Upper lobe of left lung (tissue), 6 donors: Measurements from ENCODE around the gene ZKSCAN8. TPM values are rescaled to one million over a fixed set of nuclear protein-coding genes. Genes with fewer than 3 reads are reported as not detected.

Source experiments
- ATAC-seq, 2 donors: fragments of 200-7000 bp; cut with Tn5 transposase; one replicate each; pipeline ENCODE4 v1.9.1; 2022; ENCODE audit warnings: mild to moderate bottlenecking in 2 of 2, moderate library complexity in 2 of 2; ENCODE audit not compliant: low FRiP score in 2 of 2
- DNase-seq, 2 donors: peaks; one replicate each; pipeline ENCODE4 v3.0.0-alpha.2; 2019 to 2020
- H3K27ac ChIP-seq, 4 donors: fragments of 200-600 bp; sonication (generic); one replicate each; pipeline ENCODE4 v1.5.1; 2016 to 2019
- H3K27me3 ChIP-seq, 4 donors: fragments of 200-600 bp; sonication (generic); one replicate each; pipeline ENCODE4 v1.5.1; 2017 to 2019
- H3K36me3 ChIP-seq, 4 donors: fragments of 200-600 bp; sonication (generic); one replicate each; pipeline ENCODE4 v1.5.1; 2016 to 2019
- H3K4me1 ChIP-seq, 4 donors: fragments of 200-600 bp; sonication (generic); one replicate each; pipeline ENCODE4 v1.5.1; 2018 to 2019
- H3K4me3 ChIP-seq, 4 donors: fragments of 200-600 bp; sonication (generic); one replicate each; pipeline ENCODE4 v1.5.1; 2017 to 2019; ENCODE audit warnings: mild to moderate bottlenecking in 2 of 4, moderate library complexity in 1 of 4
- H3K9me3 ChIP-seq, 4 donors: fragments of 200-600 bp; sonication (generic); one replicate each; pipeline ENCODE4 v1.5.1; 2018 to 2019
- CTCF ChIP-seq, 6 experiments: fragments of 450-650 bp in 4 of 6; fragments of 200-600 bp in 2 of 6; sonication (generic) in 2 of 6; IDR thresholded peaks; one replicate each; pipeline ENCODE4 v1.5.1; 2016 to 2019; ENCODE audit warnings: antibody characterized with exemption in 6 of 6
- EP300 ChIP-seq, 4 donors: sonication (generic); formaldehyde crosslinking; IDR thresholded peaks; one replicate each; pipeline ENCODE4 v1.5.1; 2017; ENCODE audit warnings: antibody characterized with exemption in 4 of 4, control low read depth in 2 of 4
- POLR2A ChIP-seq, 4 donors: fragments of 450-650 bp; IDR thresholded peaks; one replicate each; pipeline ENCODE4 v1.5.1; 2016 to 2017; ENCODE audit warnings: antibody characterized with exemption in 4 of 4, mild to moderate bottlenecking in 2 of 4
- POLR2AphosphoS5 ChIP-seq, 2 donors: sonication (generic); formaldehyde crosslinking; IDR thresholded peaks; one replicate each; pipeline ENCODE4 v1.5.1; 2017; ENCODE audit warnings: antibody characterized with exemption in 2 of 2
- WGBS, 2 donors: methylation state at CpG; one replicate each; pipeline ENCODE4 v1.1.5; 2017 to 2018; 5-methylcytosine and 5-hydroxymethylcytosine counted together
- total RNA-seq, 6 donors: library from RNA; depleted of rRNA in 4 of 6; stranded (reverse); fragments of >200 nt in 4 of 6; gene quantifications; one replicate each; pipeline versions ENCODE4 v1.1.0 to v1.2.1, GENCODE V29; 2016 to 2021
- donor health status: DM: no; HTN: no; CAD: no; lungs with moderate emphysema.
- donor health status: DM: no; HTN: yes; CAD: no; lungs with severe emphysema.

ZKSCAN8 gene
- total RNA-seq, 6 donors from 2014 or later: 11.7 to 24.9 (median 16.8) TPM

- Histone ChIP-seq H3K27me3 (no peaks in the 10 kb centered on the region), H3K4me3 (no peak overlapping the region), H3K27ac (no peak overlapping the region), H3K36me3 (no peaks in the 10 kb centered on the region), H3K4me1 (no peaks in the 10 kb centered on the region), H3K9me3 (no peaks in the 10 kb centered on the region)
- ATAC-seq: no peak
- TF ChIP-seq CTCF (IDR thresholded peaks at IDR 0.05) (no peak), EP300 (IDR thresholded peaks at IDR 0.05) (no peak), POLR2A (IDR thresholded peaks at IDR 0.05) (no peak), POLR2AphosphoS5 (IDR thresholded peaks at IDR 0.05) (no peak)
- 95% methylated on average over 2 of the region's 2 CpGs for WGBS, 2 donors
- DNase-seq: no peak
Measured at GRCh38 chr6:28172006-28172405, 30.3 kb downstream of the ZKSCAN8 start.

GRCh38 chr6:28176373-28176772 lies 34.7 kb downstream of the ZKSCAN8 start:
- no peaks in the 10 kb centered on the region for H3K9me3 ChIP-seq
- ATAC-seq: no peak
- no peaks in the 10 kb centered on the region for H3K4me1 ChIP-seq
- no peaks in the 10 kb centered on the region for H3K27me3 ChIP-seq
- no peak for TF ChIP-seq POLR2A (IDR thresholded peaks at IDR 0.05)
- TF ChIP-seq EP300 (IDR thresholded peaks at IDR 0.05): no peak
- TF ChIP-seq CTCF (IDR thresholded peaks at IDR 0.05): no peak
- TF ChIP-seq POLR2AphosphoS5 (IDR thresholded peaks at IDR 0.05): no peak
- DNase-seq: no peak
- H3K36me3 ChIP-seq: no peaks in the 10 kb centered on the region
- 96 to 100% methylated on average over 1 of the region's 1 CpG for WGBS, 2 donors
- no peak overlapping the region for H3K4me3 ChIP-seq
- no peak overlapping the region for H3K27ac ChIP-seq

DNA sequence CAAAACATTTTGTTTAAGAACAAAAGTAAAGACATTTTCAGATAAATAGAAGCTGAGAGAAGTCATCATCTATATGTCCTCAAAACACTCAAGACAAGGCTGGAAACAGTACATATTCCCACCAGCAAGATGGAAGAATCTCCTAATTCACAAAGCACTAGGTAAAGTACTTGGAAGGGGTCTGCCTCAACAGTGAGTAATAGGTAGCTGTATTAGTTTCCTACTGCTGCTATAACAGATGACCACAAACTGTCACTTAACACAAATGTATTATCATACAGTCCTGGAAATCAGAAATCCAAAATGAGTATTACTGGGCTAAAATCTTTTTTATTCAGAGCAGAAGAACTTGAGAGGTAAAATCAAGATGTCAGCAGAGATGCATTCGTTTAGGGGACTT lies 40.6 kb downstream of the ZKSCAN8 start:
- no peaks in the 10 kb centered on the region for H3K4me1 ChIP-seq
- DNase-seq (no peak), ATAC-seq (no peak)
- TF ChIP-seq EP300 (IDR thresholded peaks at IDR 0.05) (no peak), POLR2AphosphoS5 (IDR thresholded peaks at IDR 0.05) (no peak), POLR2A (IDR thresholded peaks at IDR 0.05) (no peak), CTCF (IDR thresholded peaks at IDR 0.05) (no peak)
- WGBS, 2 donors: 67 to 76% methylated on average over 1 of the region's 1 CpG
- no peaks in the 10 kb centered on the region for H3K36me3 ChIP-seq
- H3K9me3 ChIP-seq: peaks cover 2 to 6% (median 4%) of the 10 kb centered on the region in 4 donors
- H3K27ac ChIP-seq: no peak overlapping the region
- H3K4me3 ChIP-seq: no peak overlapping the region
- no peaks in the 10 kb centered on the region for H3K27me3 ChIP-seq

- ATAC-seq (no peak), DNase-seq (no peak)
- no peak overlapping the region for H3K4me3 ChIP-seq
- H3K36me3 ChIP-seq: no peaks in the 10 kb centered on the region
- H3K4me1 ChIP-seq: no peaks in the 10 kb centered on the region
- no peaks in the 10 kb centered on the region for H3K27me3 ChIP-seq
- no peak overlapping the region for H3K27ac ChIP-seq
- TF ChIP-seq CTCF (IDR thresholded peaks at IDR 0.05) (no peak), POLR2A (IDR thresholded peaks at IDR 0.05) (no peak), EP300 (IDR thresholded peaks at IDR 0.05) (no peak), POLR2AphosphoS5 (IDR thresholded peaks at IDR 0.05) (no peak)
- H3K9me3 ChIP-seq: peaks cover 20 to 53% (median 37%) of the 10 kb centered on the region in 4 donors
- 73 to 81% methylated on average over 6 of the region's 6 CpGs for WGBS, 2 donors
Measured at GRCh38 chr6:28188111-28188979, 46.7 kb downstream of the ZKSCAN8 start.

DNA sequence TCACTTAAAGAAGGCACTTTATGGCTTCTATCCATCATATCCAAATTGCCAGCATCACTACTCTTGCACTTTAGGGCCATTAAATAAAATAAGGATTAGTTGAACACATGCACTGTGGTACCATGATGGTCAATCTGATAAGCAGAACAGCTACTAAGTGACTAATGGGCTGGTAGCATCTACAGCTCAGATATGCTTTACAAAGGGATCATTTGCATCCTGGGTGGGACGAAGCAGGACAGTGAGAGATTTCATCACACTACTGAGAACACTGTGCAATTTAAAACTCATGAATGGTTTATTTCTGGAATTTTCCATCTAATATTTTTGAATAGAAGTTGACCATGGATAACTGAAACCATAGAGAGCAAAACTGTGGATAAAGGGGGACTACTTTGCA lies 58.3 kb downstream of the ZKSCAN8 start:
- no peak overlapping the region for H3K27ac ChIP-seq
- no peak for TF ChIP-seq POLR2AphosphoS5 (IDR thresholded peaks at IDR 0.05)
- no peak for TF ChIP-seq CTCF (IDR thresholded peaks at IDR 0.05)
- TF ChIP-seq POLR2A (IDR thresholded peaks at IDR 0.05): no peak
- TF ChIP-seq EP300 (IDR thresholded peaks at IDR 0.05): no peak
- no peaks in the 10 kb centered on the region for H3K36me3 ChIP-seq
- no peak for DNase-seq
- ATAC-seq: no peak
- peaks cover 3 to 14% (median 4%) of the 10 kb centered on the region in 4 donors for H3K9me3 ChIP-seq
- H3K4me3 ChIP-seq: no peak overlapping the region
- WGBS, 2 donors: 46 to 76% methylated on average over 1 of the region's 1 CpG
- no peaks in the 10 kb centered on the region for H3K4me1 ChIP-seq
- H3K27me3 ChIP-seq: no peaks in the 10 kb centered on the region
